MG63 (cell line): Measurements from ENCODE around the gene ADAMTSL1. TPM values are rescaled to one million over a fixed set of nuclear protein-coding genes. Genes with fewer than 3 reads are reported as not detected.

Source experiments
- DNase-seq: peaks from one replicate; pipeline ENCODE4 v3.0.0-alpha.2; 2020
- H3K27me3 ChIP-seq: fragments of 250-450 bp; sonication (Bioruptor Pico); 2 replicates; pipeline ENCODE4 v1.5.1; 2020; ENCODE audit warnings: mild to moderate bottlenecking, moderate library complexity
- H3K36me3 ChIP-seq: fragments of 250-450 bp; sonication (Bioruptor Pico); 2 replicates; pipeline ENCODE4 v1.5.1; 2020; ENCODE audit warnings: mild to moderate bottlenecking, moderate library complexity
- H3K4me3 ChIP-seq: fragments of 250-450 bp; sonication (Bioruptor Pico); 2 replicates; pipeline ENCODE4 v1.5.1; 2020; ENCODE audit warnings: mild to moderate bottlenecking, moderate library complexity
- H3K9me3 ChIP-seq: fragments of 250-450 bp; sonication (Bioruptor Pico); 2 replicates; pipeline ENCODE4 v1.5.1; 2020; ENCODE audit warnings: mild to moderate bottlenecking, moderate library complexity
- total RNA-seq: library from RNA; depleted of rRNA; stranded (reverse); fragments of >200 nt; shearing (Covaris generic); gene quantifications from 2 replicates; pipeline ENCODE4 v1.2.3, GENCODE V29; 2014; ENCODE audit warnings: low replicate concordance

The ADAMTSL1 gene
- total RNA-seq, 1 experiment from 2014 or later = 62.9 TPM

DNA sequence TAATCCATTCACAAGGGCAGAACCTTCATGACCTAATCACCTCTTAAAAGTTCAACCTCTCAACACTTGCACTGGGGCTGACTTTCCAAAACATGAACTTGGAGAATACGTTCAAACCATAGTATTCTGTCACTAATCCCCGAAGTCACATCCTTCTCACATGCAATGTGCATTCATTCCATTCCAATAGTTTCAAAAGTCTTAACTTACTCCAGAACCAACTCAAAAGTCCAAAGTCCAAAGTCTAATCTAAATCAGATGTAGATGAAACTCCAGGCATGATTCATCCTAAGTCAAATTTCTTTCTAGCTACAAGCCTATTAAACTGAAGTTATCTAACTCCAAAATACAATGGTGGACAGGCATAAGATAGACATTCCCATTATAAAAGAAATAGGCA is 21.7 kb upstream of the ADAMTSL1 start:
- Histone ChIP-seq H3K36me3 (0 out of 2 replicates have a peak, but pooled peaks cover 3% of the 10 kb centered on the region), H3K27me3 (no peaks in the 10 kb centered on the region), H3K4me3 (no peak overlapping the region), H3K9me3 (peaks cover 6% of the 10 kb centered on the region)
- DNase-seq = no peak

DNA sequence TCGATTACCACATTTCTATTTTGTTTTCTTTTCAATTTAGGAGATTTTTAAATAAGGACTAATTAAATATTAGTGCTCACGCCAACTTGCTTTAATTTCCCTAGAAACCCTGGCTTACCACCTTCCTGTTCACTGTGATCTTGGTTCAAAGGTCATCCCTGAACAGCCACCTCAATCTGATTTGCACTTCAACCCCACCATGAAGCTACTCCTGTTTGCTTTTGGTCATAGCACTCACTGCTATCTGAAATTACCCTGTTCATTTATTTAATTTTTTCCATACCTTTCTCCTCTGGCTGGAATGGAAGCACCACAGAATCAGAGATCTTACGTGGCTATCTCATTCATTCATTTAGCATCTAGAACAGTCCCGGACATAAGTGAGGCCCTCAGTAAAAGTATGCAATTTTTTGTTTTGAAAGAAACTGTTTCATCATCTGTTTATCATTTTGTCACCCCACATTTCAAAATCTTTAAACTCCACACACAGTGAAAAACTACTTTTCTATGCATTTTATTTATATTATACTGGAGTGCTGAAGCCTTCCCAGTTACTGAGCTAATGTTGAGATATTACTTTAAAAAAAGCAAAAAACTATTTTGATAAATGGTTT is 17.2 kb upstream of the ADAMTSL1 start:
- H3K36me3 ChIP-seq = no peaks in the 10 kb centered on the region
- DNase-seq = no peak
- no peaks in the 10 kb centered on the region for H3K9me3 ChIP-seq
- no peaks in the 10 kb centered on the region for H3K27me3 ChIP-seq
- H3K4me3 ChIP-seq = no peak overlapping the region

DNA sequence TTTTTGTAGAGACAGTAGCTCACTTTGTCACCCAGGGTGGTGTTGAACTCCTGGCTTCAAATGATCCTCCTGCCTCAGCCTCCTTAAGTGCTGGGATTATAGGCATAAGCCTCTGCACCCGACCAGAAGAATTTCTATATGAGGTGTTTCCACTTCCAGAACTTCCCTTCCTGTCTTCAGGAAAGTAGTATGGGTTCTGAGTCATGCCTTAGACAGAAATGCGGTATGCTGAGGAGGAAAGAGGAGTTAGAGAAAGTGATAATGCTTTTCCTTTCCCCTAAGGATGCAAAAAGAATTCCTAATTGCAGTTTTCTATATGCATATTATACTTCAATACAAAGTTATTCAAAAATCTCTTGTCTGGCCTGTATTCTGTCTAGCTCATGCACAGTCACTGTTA is 16.4 kb upstream of the ADAMTSL1 start:
- Histone ChIP-seq H3K4me3 (no peak overlapping the region), H3K36me3 (no peaks in the 10 kb centered on the region)
- no peak for DNase-seq

DNA sequence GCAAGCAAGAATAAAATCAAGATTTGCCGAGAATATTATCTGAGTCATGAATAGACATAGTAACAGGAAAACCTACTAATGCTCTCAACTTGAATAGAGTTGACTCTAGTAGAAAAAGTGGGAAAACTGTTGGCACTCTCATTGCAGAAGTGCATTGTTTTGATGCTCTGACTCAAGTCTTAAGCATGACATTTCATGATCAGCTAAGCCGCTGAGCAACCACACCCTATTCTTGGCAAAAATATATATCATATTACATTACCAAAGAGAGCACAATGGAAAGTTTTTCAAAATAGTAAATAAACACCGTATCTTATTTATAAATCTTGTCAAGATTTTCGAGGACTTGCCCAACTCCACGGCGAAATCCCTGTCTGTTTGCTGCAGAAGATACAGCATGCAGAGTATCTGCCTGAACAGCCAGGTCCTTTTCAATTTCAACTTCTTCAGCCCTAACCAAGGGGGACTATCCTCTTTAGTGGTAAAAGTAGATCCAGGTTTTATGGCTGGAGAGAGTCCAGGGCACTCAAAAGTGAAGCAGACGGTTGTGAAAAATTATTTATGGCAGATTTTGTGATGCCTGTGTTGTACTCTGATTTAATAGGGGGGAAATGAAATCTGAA is 13.9 kb upstream of the ADAMTSL1 start:
- peak; percentile 56 for DNase-seq
- Histone ChIP-seq H3K27me3 (no peaks in the 10 kb centered on the region), H3K4me3 (peak overlapping the region; percentile 17), H3K9me3 (no peaks in the 10 kb centered on the region), H3K36me3 (no peaks in the 10 kb centered on the region)

More for the DNA sequence above, 16.4 kb upstream of the ADAMTSL1 start:
- H3K9me3 ChIP-seq = no peaks in the 10 kb centered on the region
- no peaks in the 10 kb centered on the region for H3K27me3 ChIP-seq

DNA sequence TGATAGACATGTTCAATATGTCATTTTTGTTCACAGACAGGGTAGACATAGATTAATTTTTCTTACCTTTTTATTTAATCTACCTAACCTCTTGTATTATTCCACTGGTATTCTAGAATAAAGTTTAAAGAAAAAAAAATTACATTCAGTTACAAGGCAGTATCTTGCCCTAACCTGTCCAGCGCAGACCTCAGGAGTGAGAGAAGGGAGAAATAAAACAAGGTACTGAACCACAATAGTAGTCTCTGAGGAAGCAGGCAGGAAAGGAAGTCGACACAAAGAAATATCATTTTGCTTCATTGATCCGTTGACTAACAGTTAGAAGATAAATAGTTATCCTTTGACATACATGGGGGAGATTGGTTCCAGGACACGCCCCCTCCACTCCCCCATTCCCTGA is 12.5 kb upstream of the ADAMTSL1 start:
- H3K27me3 ChIP-seq = no peaks in the 10 kb centered on the region
- DNase-seq = no peak
- H3K9me3 ChIP-seq = no peaks in the 10 kb centered on the region
- H3K36me3 ChIP-seq = no peaks in the 10 kb centered on the region
- H3K4me3 ChIP-seq = no peak overlapping the region

DNA sequence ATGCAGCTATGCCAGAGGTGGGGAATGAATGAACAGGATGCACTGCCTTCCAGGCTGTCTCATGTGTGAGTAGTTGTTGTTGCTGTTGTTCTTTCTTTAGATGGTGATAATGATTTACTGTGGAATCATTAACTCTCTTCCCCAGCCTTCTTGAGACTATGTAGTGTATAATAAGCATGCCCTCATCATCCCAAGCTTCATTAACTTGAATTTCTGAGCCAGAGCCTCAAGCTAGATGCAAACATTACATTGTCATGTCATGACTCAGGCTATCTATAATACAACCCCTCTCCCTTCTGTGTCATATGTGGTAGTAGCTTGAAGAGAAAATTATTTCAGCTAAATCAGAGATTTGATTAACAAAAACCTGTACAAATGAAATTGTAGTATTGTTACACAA is 10.0 kb upstream of the ADAMTSL1 start:
- Histone ChIP-seq H3K4me3 (no peak overlapping the region), H3K36me3 (no peaks in the 10 kb centered on the region; the same call in 1 of the 2 replicates), H3K27me3 (no peaks in the 10 kb centered on the region), H3K9me3 (no peaks in the 10 kb centered on the region)
- DNase-seq = no peak

DNA sequence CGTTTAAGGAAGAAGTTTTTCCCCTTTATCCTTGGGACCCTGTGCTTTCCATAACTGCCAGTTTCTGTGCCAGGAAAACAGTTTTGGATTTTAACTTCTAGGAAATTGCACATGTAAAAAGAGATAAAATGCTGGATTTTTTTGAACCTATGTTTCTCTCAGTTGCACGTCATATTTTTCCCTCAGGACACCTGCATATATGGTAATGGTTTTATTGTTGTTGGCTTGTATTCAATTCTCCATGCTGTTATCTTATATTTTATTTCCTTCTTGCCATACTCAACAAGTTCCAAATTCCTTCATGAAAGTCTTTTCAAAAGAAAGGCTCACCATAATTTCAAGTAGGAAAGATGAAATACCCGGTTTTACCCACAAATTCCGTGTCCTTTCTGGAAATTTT is 7.9 kb upstream of the ADAMTSL1 start:
- Histone ChIP-seq H3K36me3 (no peaks in the 10 kb centered on the region; the same call in 1 of the 2 replicates), H3K9me3 (no peaks in the 10 kb centered on the region)
- no peak for DNase-seq

DNA sequence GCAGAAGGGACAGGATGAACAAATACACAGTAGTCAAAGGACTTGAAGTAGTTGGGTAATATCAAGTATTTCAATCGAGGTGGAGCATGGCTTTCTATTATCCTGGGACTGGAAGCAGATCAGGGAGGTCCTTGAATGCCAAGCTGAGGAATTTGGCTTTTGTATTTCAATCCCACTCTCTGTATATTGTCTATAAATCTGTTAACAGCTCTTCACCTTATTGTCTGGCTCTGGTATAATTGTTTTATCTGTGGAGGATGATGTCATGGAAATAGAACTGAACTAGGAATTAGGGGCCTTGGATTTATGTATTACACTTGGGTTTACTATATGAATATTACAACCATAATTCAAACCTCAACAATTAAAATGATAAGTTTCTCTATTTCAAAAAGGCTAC is 6.3 kb upstream of the ADAMTSL1 start:
- Histone ChIP-seq H3K9me3 (no peaks in the 10 kb centered on the region), H3K27me3 (no peaks in the 10 kb centered on the region)

More for the DNA sequence above, 7.9 kb upstream of the ADAMTSL1 start:
- Histone ChIP-seq H3K4me3 (no peak overlapping the region), H3K27me3 (no peaks in the 10 kb centered on the region)

DNA sequence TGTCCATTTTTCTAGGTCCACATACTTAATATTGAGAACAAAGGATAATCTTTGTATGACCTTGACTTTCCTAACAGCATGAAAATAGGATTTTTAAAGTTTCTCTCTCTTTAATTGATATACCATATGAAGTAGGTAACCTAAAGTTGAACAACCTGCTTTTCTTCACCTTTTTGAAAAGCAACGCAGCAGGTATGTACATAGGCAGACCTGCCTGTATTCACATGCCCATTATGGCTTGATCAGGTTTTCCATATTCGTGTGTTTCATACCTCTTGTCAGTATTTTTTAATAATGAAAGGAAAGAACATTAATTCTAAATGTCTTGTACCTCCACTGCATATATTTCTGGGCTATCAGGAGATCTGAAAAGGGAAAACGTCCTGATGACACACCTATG is 1.5 kb upstream of the ADAMTSL1 start:
- no peak for DNase-seq
- Histone ChIP-seq H3K36me3 (peaks cover under 1% of the 10 kb centered on the region), H3K4me3 (peak overlapping the region; percentile 61), H3K27me3 (no peaks in the 10 kb centered on the region), H3K9me3 (no peaks in the 10 kb centered on the region)

More for the DNA sequence above, 6.3 kb upstream of the ADAMTSL1 start:
- no peak for DNase-seq
- H3K36me3 ChIP-seq = no peaks in the 10 kb centered on the region; the same call in 1 of the 2 replicates
- no peak overlapping the region for H3K4me3 ChIP-seq

DNA sequence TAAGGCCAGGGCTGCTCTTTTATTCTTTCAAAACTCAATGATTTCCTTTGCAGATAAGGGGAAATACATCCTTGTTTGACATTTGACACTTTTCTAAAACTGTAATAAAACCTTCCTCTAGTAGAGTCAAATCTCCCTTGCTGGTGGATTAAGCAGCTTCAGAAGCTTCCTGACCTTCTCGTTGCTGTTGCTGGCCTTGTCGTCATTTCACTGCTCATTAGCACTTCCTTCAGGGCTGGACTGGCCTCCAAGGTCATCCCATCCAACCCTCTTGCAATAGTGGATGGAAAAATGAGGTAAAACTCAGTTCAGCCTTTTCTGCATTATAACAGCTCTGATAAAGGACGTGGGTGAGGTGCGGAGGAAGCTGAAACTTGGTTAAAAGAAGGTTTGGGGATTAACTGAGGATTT is 1.1 kb upstream of the ADAMTSL1 start:
- peaks cover 5% of the 10 kb centered on the region for H3K36me3 ChIP-seq
- no peak for DNase-seq
- H3K9me3 ChIP-seq = no peaks in the 10 kb centered on the region
- H3K27me3 ChIP-seq = no peaks in the 10 kb centered on the region
- peak overlapping the region; percentile 61 for H3K4me3 ChIP-seq

DNA sequence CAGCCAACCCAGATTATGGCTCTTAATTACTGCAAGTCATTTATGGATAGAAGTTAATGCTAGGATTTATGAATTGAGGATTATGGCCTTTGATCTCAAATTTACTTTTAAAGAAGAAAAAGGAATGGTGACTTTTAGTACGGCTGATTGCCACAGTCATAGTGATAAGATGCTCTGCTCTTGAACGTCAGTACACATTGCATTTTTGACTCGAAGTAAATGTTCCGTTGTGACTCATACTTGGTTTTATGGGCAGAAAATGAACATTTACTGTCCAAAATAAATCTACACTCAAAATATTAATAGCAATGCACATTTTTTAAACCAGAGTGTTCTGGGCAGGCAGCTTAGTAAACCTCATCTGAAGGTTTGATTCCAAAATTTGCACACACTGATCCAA is 830 bp downstream of the ADAMTSL1 start:
- Histone ChIP-seq H3K27me3 (no peaks in the 10 kb centered on the region), H3K4me3 (peak overlapping the region; percentile 61), H3K36me3 (peaks cover 6% of the 10 kb centered on the region), H3K9me3 (no peaks in the 10 kb centered on the region)
- DNase-seq = no peak

DNA sequence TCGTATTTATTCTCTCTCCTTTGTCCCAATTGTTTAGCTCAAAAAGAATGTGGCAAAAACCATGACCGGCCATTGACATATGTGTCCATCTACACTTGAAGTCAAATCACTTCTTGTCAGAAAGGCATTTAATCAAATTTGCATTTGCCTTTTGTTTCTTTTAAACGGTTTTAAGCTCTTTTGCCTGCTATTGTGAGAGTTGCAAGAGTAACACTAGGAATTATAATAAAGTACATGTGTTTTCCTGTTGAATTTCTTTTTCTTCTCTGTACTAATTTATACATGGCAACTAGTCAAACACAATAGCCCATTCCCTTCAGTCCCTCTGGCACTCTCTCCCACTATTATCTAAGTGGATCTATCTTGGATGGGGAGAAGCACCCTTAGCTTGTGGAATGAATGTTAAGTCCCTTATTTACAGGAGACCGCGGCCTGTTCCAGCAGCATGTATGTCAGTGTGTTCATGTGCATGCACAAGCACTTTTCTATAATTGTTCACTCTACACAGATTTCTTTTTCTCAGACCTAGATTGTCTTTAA is 3.2 kb downstream of the ADAMTSL1 start:
- Histone ChIP-seq H3K4me3 (peak overlapping the region; percentile 61), H3K27me3 (no peaks in the 10 kb centered on the region)
- no peak for DNase-seq

DNA sequence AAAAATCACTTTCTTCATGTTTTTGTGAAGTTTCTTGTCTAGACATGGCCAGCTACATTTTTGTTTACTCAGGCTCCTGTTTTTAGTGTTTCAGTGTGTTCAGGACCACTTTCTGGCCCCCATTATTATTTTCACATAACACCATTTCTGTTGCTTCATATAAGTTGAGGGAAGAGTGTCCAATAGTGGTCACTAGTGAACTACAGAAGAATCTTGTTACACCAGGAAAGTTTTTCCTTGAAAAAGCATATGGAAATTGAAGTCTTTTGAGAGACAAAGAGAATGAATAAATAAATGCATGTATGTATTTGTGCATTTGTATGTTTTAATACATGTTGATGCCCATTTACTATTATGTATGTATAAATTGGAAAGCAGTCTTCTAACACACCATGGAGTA is 3.8 kb downstream of the ADAMTSL1 start:
- no peaks in the 10 kb centered on the region for H3K27me3 ChIP-seq
- H3K36me3 ChIP-seq = peaks cover 31% of the 10 kb centered on the region
- DNase-seq = no peak
- H3K9me3 ChIP-seq = no peaks in the 10 kb centered on the region
- H3K4me3 ChIP-seq = peak overlapping the region; percentile 61

More for the DNA sequence above, 3.2 kb downstream of the ADAMTSL1 start:
- no peaks in the 10 kb centered on the region for H3K9me3 ChIP-seq
- peaks cover 26% of the 10 kb centered on the region for H3K36me3 ChIP-seq

DNA sequence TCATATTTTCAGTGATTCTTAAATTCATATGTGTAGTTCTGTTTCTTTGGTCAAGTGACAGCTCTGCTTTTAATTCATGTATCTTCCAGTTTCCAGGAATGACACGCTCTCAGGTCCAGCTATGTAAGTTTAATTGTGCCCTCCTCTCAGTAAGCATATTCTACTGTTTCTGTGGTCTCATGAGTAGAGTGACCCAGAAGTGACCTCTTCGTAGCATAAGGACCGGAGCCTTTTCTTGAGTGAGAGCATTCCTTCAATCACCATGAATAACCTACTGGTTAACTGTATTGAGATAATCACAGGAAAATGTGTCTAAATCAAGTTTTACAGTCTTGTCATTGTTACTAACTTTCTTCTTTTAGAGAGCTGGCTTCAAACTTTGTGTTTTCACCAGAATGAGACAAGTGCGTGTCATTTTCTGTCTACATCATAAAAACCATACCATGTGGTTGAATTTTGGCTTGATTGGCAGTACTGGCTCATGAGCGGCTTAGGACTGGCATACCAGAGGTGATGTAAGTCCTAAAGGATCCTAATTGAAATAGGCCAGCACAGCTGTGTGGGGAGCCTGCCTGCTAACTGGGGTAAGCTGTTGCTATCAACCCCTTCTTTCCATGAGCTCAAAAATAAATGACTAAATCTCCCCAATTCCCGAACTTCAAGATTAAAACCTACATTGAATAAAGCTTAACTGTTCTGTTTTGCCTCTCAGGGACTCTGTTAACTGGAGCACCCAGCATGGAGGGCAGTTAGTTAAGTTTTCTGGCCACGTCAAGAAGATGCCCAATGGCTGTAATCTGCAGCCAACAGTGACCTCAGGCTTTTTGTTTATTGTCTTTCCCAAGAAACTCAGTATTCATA is 4.8 kb downstream of the ADAMTSL1 start:
- H3K9me3 ChIP-seq = no peaks in the 10 kb centered on the region
- H3K27me3 ChIP-seq = no peaks in the 10 kb centered on the region
- H3K36me3 ChIP-seq = peaks cover 40% of the 10 kb centered on the region
- DNase-seq = peak; percentile 96
- peak overlapping the region; percentile 61 for H3K4me3 ChIP-seq

DNA sequence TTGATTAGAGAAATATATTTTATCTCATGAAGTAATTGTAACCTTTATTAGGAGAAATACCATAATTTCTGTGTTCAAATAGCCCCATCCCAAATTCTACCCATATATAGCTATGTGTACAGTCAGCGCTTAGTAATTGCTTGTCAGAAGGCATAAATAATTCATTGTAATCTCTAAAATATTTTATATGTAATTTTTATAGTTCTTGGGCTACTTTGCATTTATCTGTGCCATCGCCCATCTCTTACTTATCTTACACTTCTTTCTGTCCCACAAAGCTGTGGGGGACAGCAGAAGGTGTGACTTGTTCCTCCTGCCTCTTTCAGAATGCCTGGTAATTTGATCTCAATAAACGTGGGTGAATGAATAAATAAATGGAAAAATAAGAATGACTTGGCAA is 5.5 kb downstream of the ADAMTSL1 start:
- H3K4me3 ChIP-seq = no peak overlapping the region
- DNase-seq = peak; percentile 62
- peaks cover 47% of the 10 kb centered on the region for H3K36me3 ChIP-seq
- H3K9me3 ChIP-seq = no peaks in the 10 kb centered on the region
- no peaks in the 10 kb centered on the region for H3K27me3 ChIP-seq

DNA sequence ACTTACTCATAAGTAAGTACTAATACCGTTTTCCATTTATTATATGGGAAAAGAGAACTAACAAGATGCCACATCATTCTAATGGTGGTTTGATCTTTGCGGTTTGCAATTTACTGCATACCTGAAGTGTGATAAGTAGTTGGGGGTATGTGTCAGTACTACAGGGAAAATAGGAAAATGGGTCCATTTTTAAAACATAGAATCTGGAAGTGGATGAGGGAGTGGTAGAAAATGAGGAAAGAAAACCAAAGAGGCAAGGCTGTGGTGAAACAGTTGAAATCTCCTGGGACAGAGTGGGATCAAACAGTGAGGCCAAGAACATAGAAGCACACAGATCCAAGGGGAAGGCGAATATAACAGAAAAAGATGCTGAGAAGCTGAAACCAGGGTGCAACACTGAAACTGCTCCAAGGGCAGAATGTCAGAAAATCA is 6.7 kb downstream of the ADAMTSL1 start:
- H3K4me3 ChIP-seq = no peak overlapping the region
- H3K27me3 ChIP-seq = no peaks in the 10 kb centered on the region
- no peaks in the 10 kb centered on the region for H3K9me3 ChIP-seq
- H3K36me3 ChIP-seq = peaks cover 56% of the 10 kb centered on the region
- DNase-seq = no peak

DNA sequence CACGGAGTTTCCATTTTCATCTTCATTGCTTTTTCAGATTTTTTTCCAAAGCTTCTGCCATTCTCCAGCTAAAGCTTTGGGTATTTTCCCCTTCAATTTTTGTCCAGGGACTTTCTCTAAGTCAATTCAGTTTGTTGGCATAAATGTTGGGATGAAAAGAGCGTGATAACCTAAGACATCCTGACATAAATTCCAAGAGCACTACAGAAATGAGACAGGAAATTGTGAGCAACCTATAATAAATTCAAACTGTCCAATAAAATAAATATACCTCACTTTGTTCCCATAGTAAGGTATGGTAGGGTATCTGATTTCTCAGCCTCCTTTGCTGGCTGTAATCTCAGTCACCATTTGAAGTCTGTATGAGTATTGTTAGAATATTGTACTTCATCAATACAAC is 8.4 kb downstream of the ADAMTSL1 start:
- Histone ChIP-seq H3K4me3 (no peak overlapping the region), H3K36me3 (peaks cover 71% of the 10 kb centered on the region), H3K27me3 (no peaks in the 10 kb centered on the region), H3K9me3 (no peaks in the 10 kb centered on the region)
- DNase-seq = no peak
